Osteoblast (primary cell): Measurements from ENCODE around the gene PANK3. TPM values are rescaled to one million over a fixed set of nuclear protein-coding genes. Genes with fewer than 3 reads are reported as not detected.

Experiments
- DNase-seq: peaks from one replicate; pipeline ENCODE4 v3.0.0; 2011; ENCODE audit warnings: low spot score, mixed read lengths; ENCODE audit not compliant: insufficient read length; ENCODE audit errors: missing footprints
- H2AFZ ChIP-seq: 2 replicates; pipeline ENCODE4 v1.6.0; 2011; ENCODE audit warnings: mild to moderate bottlenecking, low read length
- H3K27ac ChIP-seq: 2 replicates; pipeline ENCODE4 v1.5.1; 2011; ENCODE audit warnings: mild to moderate bottlenecking, low read depth, low read length, moderate library complexity
- H3K27me3 ChIP-seq: 2 replicates; pipeline ENCODE4 v1.6.0; 2012; ENCODE audit warnings: mild to moderate bottlenecking, control low read depth, inconsistent platforms, low read length, moderate library complexity; ENCODE audit not compliant: insufficient read depth
- H3K36me3 ChIP-seq: 2 replicates; pipeline ENCODE4 v1.5.1; 2011; ENCODE audit warnings: mild to moderate bottlenecking, low read length, control low read depth, moderate library complexity; ENCODE audit not compliant: insufficient read depth
- H3K4me1 ChIP-seq: 2 replicates; pipeline ENCODE4 v1.5.1; 2011; ENCODE audit warnings: mild to moderate bottlenecking, low read length, control low read depth, moderate library complexity; ENCODE audit not compliant: insufficient read depth
- H3K4me2 ChIP-seq: 2 replicates; pipeline ENCODE4 v1.6.0; 2011; ENCODE audit warnings: mild to moderate bottlenecking, low read length; ENCODE audit not compliant: insufficient read depth
- H3K4me3 ChIP-seq: fragments of 200-600 bp; sonication (generic); 3 replicates; pipeline ENCODE4 v1.5.1; 2012; ENCODE audit warnings: mild to moderate bottlenecking, low read length, inconsistent platforms; ENCODE audit not compliant: insufficient read depth
- H3K79me2 ChIP-seq: 2 replicates; pipeline ENCODE4 v1.6.0; 2012; ENCODE audit warnings: mild to moderate bottlenecking, low read length, control low read depth, inconsistent platforms; ENCODE audit not compliant: insufficient read depth
- H3K9me3 ChIP-seq: 2 replicates; pipeline ENCODE4 v1.5.1; 2011; ENCODE audit warnings: low read depth, low read length, control low read depth
- H4K20me1 ChIP-seq: 2 replicates; pipeline ENCODE4 v1.6.0; 2012; ENCODE audit warnings: mild to moderate bottlenecking, low read length, control low read depth; ENCODE audit not compliant: insufficient read depth
- small RNA-seq: library from RNA; depleted of rRNA; stranded (forward); fragments of <200 nt; gene quantifications from one replicate; pipeline ENCODE3, GENCODE V24; 2012
- total RNA-seq: library from RNA; depleted of rRNA; stranded (reverse); fragments of >200 nt; gene quantifications from 2 replicates; pipeline ENCODE4 v1.2.3, GENCODE V29; 2012
- TF ChIP-seq, protein P1 (sequence below): IDR thresholded peaks from 2 replicates; pipeline ENCODE4 v1.5.1; 2011; ENCODE audit warnings: mild to moderate bottlenecking, low read depth, low read length, moderate library complexity; ENCODE audit errors: extremely low read depth

PANK3 gene
- total RNA-seq, 1 donor: 57.5 TPM

DNA sequence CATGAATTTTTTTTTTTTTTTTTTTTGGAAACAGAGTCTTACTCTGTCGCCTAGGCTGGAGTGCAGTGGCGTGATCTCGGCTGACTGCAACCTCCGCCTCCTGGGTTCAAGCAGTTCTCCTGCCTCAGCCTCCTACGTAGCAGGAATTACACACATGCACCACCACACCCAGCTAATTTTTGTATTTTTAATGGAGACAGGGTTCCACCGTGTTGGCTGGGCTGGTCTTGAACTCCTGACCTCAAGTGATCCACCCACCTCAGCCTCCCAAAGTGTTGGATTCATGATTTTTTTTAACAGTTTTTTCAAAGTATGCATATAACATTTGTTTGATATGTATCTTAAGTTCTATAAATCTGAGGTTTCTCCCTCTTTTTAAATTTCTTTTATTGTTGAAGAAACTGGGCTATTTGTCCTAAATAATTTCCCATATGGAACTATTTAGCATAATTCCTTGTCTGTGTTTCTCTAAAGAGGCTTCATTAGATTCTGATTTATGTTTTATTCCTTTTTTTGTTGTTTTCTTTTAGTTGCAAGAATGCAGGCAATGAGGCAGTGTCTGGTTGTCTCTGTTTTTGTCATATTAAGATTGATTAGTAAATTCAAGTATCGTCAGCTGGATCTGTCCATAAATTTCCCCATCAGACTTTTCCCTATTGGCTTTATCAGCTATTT lies 76.5 kb downstream of the PANK3 start:
- Histone ChIP-seq H3K4me1 (no peaks in the 10 kb centered on the region), H3K27me3 (no peaks in the 10 kb centered on the region), H3K9me3 (no peaks in the 10 kb centered on the region), H3K4me2 (no peak overlapping the region), H4K20me1 (peaks cover 4% of the 10 kb centered on the region), H3K79me2 (no peaks in the 10 kb centered on the region), H2AFZ (no peak overlapping the region), H3K27ac (no peak overlapping the region), H3K36me3 (peaks cover 85% of the 10 kb centered on the region), H3K4me3 (no peak overlapping the region)
- no peak for DNase-seq
- TF ChIP-seq, protein P1, sequence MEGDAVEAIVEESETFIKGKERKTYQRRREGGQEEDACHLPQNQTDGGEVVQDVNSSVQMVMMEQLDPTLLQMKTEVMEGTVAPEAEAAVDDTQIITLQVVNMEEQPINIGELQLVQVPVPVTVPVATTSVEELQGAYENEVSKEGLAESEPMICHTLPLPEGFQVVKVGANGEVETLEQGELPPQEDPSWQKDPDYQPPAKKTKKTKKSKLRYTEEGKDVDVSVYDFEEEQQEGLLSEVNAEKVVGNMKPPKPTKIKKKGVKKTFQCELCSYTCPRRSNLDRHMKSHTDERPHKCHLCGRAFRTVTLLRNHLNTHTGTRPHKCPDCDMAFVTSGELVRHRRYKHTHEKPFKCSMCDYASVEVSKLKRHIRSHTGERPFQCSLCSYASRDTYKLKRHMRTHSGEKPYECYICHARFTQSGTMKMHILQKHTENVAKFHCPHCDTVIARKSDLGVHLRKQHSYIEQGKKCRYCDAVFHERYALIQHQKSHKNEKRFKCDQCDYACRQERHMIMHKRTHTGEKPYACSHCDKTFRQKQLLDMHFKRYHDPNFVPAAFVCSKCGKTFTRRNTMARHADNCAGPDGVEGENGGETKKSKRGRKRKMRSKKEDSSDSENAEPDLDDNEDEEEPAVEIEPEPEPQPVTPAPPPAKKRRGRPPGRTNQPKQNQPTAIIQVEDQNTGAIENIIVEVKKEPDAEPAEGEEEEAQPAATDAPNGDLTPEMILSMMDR: no peak

Small RNA genes within 50 kb of the gene (small RNA-seq; reads per million reads assigned to genes)
- gene MIR103A1: 35.9 reads per million, percentile 95 among the genes with 10 or more reads in this experiment

Other genes starting within 250 kb of the PANK3 start
- gene RARS1, start 92.9 kb downstream of the PANK3 start, total RNA-seq: 174 and 243 TPM in 2 replicates
- 0.36 and 1.2 TPM in 2 replicates for gene FBLL1, start 50.1 kb downstream of the PANK3 start, total RNA-seq